Left hindlimb (tissue), 1 donor: ENCODE results near the gene ELF4.
A peak's percentile ranks its signal among the peaks of the same experiment; 100 is the strongest.
"Not testable (repeated sequence)": the region's sequence is repeated elsewhere in the genome, so short reads cannot be mapped to it uniquely, and the experiment has no call there.

Experiments
- DNase-seq: peaks from one replicate; pipeline ENCODE4 v3.0.0-alpha.2; 2018

ELF4 gene

GRCh38 chrX:130110379-130111219 is at the start of gene ELF4:
Gene ELF4, minus strand, starts transcription at chrX:130110497. Its CDS starts 29,167 bp downstream, at chrX:130081330.
- peak; percentile 76 for DNase-seq

- no peak for DNase-seq
These were observed 49.5 kb upstream of the ELF4 start for GRCh38 chrX:130159776-130160175.

DNA sequence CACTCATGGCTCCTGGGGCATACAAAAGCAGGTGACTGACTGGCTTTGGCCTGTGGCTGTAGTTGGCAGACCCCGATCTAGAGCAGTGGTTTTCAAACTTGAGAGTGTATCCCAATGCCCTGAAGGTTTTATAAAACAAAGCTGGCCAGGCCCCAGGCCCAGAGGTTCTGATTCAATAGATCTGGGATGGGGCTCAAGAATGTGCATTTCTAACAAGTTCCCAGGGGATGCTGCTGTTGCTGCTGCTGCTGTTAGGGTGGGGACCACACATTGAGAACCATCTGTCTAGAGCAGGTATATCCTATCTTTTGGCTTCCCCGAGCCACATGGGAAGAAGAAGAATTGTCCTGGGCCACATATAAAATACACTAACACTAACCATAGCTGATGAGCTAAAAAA is 48.0 kb upstream of the ELF4 start:
- DNase-seq, result no peak

GRCh38 chrX:130155564-130155963 is 45.3 kb upstream of the ELF4 start:
- no peak for DNase-seq

DNA sequence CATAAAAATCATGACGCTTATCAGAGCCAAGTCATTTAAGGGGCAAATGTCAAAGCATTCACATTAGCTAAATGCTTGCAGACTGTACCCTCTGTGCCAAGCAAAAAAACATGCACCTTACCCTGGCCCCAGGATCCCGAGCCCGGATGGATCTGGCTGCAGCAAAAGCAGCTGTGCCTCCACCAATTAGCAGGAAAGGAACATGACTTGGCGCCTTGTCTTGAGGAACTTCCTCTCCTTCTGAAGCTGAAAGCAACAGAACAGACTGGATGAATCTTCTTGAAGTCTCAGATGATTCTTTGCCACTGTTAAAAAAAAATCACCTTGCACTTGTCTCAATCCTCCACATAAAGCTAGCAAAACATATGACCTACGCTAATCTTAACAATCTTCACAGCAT is 37.3 kb upstream of the ELF4 start:
- no peak for DNase-seq

GRCh38 chrX:130145123-130145522 is 34.8 kb upstream of the ELF4 start:
- no peak for DNase-seq

GRCh38 chrX:130144509-130144908 is 34.2 kb upstream of the ELF4 start:
- no peak for DNase-seq

DNA sequence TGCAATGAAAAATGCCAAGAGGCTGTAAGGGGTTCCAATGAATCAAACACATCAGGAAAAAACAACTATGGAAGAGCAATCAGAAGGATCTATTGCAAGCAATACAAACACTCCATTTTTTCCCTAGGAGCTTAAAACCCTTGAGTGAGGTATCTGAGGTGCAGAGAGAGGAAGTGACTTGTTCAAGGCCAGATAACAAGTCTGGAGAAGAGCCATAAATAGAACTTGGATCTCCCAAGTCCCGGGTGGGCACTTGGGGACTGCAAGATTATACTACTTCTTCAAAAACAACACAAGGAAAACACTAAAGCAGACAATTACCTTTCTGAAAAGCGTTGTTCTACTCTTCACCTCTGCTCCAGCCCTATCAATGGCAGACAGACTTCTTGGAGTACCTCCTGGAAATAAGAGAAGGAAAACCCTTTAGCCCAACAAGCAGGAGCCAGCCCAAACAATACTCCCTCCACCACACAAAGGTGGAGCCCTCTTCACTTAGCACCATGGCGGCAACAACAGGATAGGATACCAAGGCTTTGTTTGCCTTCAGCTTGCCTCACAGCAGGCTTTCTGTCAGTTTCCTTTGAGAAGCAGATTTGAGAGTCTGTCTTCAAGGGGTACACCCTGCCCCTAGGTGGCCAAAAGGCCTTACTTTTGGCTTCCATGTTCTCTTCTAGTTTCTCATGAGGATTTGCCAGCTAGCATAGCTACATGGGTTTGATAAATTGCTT is 29.3 kb upstream of the ELF4 start:
- no peak for DNase-seq

DNA sequence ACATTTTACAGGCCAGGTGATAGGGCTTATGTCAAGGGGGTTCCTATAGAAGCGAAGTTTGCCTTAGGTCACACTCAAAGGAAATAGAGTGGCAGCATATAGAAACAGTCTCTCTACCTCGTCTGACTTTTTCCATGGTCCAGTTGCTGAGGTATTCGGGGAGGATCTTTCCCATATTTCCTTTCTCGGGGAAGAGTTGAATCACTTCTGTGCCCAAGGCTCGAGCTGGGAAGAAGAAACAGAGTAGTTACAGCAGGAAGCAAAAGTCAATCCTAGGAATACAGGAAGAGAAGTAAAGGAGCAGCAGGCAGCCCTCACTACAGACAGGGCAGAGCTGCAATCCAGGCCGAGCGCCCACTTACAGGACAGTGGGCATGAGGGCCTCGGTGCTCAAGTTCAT is 26.7 kb upstream of the ELF4 start:
- no peak for DNase-seq

DNA sequence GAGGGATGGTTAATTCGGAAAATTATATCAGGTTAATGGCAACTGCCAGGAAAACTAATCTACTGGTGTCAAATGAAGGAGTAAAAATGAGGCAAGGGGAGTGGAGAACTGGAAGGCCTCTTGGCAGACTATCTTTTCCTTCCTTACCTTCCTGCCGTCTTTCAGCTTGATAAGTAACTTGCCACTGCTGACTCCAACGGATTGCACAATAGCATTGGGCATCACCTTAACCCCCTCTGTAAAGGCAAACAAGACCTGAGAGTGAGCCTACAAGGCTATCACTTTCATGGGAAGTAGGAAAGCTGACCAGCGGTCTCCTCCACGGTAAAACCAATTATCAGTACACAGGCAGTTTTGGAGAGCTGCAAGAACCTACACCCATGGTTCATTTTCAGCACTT is 26.2 kb upstream of the ELF4 start:
- DNase-seq, result no peak

- DNase-seq, result no peak
These were observed 20.7 kb upstream of the ELF4 start for GRCh38 chrX:130130990-130131389.

GRCh38 chrX:130125091-130125874 is 15.0 kb upstream of the ELF4 start:
- DNase-seq, result peak; percentile 33

GRCh38 chrX:130124577-130124976 is 14.3 kb upstream of the ELF4 start:
- DNase-seq, result no peak

DNA sequence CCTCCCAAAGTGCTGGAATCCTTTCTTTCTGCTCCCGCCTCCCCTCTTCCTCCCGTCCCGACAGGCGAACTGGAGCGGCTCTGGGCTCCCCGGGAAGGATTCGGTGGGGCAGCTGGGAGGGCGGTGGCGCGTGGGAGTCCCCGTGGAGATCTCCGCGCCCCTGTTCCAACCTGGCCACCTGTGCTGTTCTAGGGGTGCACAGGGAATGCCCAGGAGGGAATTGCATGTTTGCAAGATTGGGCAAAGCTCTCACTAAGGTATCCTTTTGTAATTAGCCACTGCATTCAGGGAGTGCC is 11.2 kb upstream of the ELF4 start:
- DNase-seq, result no peak

- DNase-seq, result peak; percentile 84
These were observed 10.6 kb upstream of the ELF4 start for GRCh38 chrX:130120746-130121504.

GRCh38 chrX:130120321-130120731 is 10.0 kb upstream of the ELF4 start:
- DNase-seq, result peak; percentile 47

GRCh38 chrX:130119312-130119898 is 9.1 kb upstream of the ELF4 start:
- peak; percentile 60 for DNase-seq

DNA sequence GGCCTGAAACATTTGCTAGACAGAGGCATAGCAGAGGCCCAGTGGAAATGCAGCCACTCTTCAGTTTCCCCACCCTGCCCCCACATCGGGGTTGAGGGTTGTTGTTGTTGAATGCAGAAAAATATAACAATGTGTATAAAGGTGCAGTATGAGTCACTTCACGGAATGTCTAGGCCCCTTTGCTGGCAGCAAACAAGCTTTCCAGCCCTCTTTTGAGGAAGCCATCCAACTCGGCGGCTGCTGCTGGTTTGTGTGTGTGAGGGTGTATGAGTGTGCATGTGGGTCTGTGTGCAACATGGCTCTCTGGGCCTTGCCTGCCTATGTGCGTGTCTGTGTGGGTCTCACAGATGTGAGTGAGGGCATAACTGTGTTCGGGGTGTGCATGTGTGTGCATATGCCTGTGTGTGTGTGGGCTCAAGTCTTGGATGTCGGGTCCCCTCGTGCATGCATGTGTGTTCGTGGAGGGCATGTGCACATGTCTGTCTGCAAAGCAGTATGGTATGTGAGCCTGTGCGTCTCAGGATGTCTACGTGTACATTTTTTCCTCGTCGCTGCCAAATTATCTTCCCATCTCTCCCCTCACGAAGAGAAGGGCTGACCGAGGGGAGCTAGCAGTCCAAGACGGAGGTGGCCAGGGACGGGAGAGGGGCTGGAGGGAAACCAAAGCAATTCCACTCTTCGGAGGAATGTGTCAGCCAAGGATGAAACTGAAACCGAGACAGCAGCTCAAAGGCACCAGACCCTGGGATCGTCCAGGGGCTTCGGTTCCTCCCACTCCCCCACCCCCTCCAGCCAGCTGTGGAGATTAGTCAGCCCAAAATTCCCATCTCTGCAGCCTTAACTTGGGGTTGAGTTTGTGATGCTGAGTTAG is 8.4 kb upstream of the ELF4 start:
- DNase-seq, result peak; percentile 81

- no peak for DNase-seq
These were observed 6.9 kb upstream of the ELF4 start for GRCh38 chrX:130117166-130117565.

DNA sequence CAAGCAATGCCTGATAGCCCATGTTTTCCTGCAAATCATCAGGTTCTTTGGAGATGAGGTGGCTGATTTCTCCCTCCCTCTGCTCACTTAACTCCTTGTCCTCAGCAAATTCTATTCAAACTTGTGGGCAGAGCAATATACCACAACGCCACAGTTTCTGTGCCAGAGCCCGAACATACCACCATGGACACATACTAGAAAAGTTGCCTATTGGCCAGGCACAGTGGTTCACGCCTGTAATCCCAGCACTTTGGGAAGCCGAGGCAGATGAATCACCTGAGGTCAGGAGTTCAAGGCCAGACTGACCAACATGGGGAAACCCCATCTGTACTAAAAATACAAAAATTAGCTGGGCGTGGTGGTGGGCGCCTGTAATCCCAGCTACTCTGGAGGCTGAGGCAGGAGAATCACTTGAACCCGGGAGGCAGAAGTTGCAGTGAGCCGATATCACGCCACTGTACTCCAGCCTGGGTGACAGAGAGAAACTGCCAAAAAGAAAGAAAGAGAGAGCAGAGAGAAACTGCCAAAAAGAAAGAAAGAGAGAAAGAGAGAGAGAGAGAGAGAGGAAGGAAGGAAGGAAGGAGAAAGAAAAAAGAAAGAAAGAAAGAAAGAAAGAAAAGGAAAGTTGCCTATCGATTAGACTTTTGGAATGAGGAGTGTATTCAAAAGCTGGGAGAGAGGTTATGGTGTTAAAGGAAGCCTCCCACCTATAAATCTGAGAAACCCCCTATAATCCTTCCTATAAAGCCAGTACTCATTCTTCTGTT is 5.0 kb upstream of the ELF4 start:
- DNase-seq, result not testable (repeated sequence)

GRCh38 chrX:130114141-130114588 is 3.9 kb upstream of the ELF4 start:
- DNase-seq, result no peak
